NK-92 treated with Interleukin-12 subunit alpha and Interleukin-12 subunit beta, amount 100 ng/mL, for 24 hours (cell line): ENCODE measurements around the gene RBPMS2.

Experiments
- DNase-seq: peaks from one replicate; lab custom pipeline; 2025; lab: John Stamatoyannopoulos, UW

RBPMS2 gene

GRCh38 chr15:64782751-64783150, 7.4 kb upstream of the RBPMS2 start:
- DNase-seq = no peak

- no peak for DNase-seq
These were observed 5.9 kb upstream of the RBPMS2 start for GRCh38 chr15:64781299-64781698.

GRCh38 chr15:64780600-64781156, 5.3 kb upstream of the RBPMS2 start:
- no peak for DNase-seq

- no peak for DNase-seq
These were observed 4.2 kb upstream of the RBPMS2 start for GRCh38 chr15:64779630-64780029.

- no peak for DNase-seq
These were observed 3.6 kb upstream of the RBPMS2 start for GRCh38 chr15:64779024-64779423.

- DNase-seq = no peak
These were observed 1.0 kb upstream of the RBPMS2 start for GRCh38 chr15:64776402-64776786.

GRCh38 chr15:64774629-64775493, 528 bp downstream of the RBPMS2 start:
- DNase-seq = no peak

GRCh38 chr15:64774037-64774628, 1.3 kb downstream of the RBPMS2 start:
- DNase-seq = no peak

- no peak for DNase-seq
These were observed 1.8 kb downstream of the RBPMS2 start for GRCh38 chr15:64773606-64774005.

GRCh38 chr15:64772964-64773363, 2.4 kb downstream of the RBPMS2 start:
- DNase-seq = no peak

- no peak for DNase-seq
These were observed 2.9 kb downstream of the RBPMS2 start for GRCh38 chr15:64772488-64772887.

- no peak for DNase-seq
These were observed 4.8 kb downstream of the RBPMS2 start for GRCh38 chr15:64770626-64771025.

- no peak for DNase-seq
These were observed 8.2 kb downstream of the RBPMS2 start for GRCh38 chr15:64767203-64767602.

GRCh38 chr15:64766058-64766457, 9.3 kb downstream of the RBPMS2 start:
- DNase-seq = no peak

- no peak for DNase-seq
These were observed 11.5 kb downstream of the RBPMS2 start for GRCh38 chr15:64763874-64764273.

GRCh38 chr15:64763462-64763861, 11.9 kb downstream of the RBPMS2 start:
- DNase-seq = no peak

- DNase-seq = no peak
These were observed 12.4 kb downstream of the RBPMS2 start for GRCh38 chr15:64763021-64763420.

GRCh38 chr15:64762546-64762945, 12.8 kb downstream of the RBPMS2 start:
- DNase-seq = no peak

- no peak for DNase-seq
These were observed 14.2 kb downstream of the RBPMS2 start for GRCh38 chr15:64761156-64761555.

GRCh38 chr15:64760056-64760455, 15.3 kb downstream of the RBPMS2 start:
- no peak for DNase-seq

- no peak for DNase-seq
These were observed 19.9 kb downstream of the RBPMS2 start for GRCh38 chr15:64755427-64755940.

GRCh38 chr15:64754663-64755426, 20.5 kb downstream of the RBPMS2 start:
- DNase-seq = no peak
